Stimulated activated CD4-positive, alpha-beta T cell treated with anti-CD3 and anti-CD28 coated beads, Interleukin-2, amount 100 ng/mL, for 4 hours (primary cell): ENCODE data around the gene SH3BP5L.

Experiments
- DNase-seq: peaks from one replicate; pipeline ENCODE4 v3.0.0-alpha.2; 2020; ENCODE audit warnings: low read depth

The SH3BP5L gene

GRCh38 chr1:248825909-248826760, at the start of gene SH3BP5L:
Gene SH3BP5L, minus strand, starts transcription at chr1:248825915. Its CDS starts 980 bp downstream, at chr1:248824935.
- DNase-seq: peak; percentile 89

GRCh38 chr1:248873993-248874533, 48.3 kb upstream of the SH3BP5L start:
- DNase-seq: peak; percentile 80

DNA sequence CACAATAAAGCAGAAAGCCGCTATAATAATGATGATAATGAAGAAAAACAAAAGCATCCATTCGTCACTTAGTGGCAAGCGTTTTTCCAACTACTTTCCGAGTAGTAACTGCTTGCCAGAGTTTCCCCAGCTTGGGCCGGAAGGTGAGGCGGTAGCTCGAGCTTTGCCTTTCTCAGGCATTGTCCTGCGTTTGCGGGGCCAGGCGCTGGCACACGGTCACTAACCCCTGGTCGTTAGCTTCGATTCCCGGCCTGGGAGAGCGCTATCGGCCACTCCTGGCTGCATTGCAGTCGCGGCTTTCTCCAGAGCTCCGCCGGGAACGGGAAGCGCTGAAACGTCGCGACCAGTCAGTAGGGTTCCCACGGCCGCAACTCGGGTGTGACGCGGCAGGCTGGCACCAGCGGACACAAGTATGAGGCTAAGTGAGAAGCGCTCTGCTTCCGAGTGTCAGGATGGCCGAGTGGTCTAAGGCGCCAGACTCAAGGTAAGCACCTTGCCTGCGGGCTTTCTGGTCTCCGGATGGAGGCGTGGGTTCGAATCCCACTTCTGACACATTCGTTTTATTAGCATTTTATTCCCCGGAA, 47.8 kb upstream of the SH3BP5L start:
- DNase-seq: peak; percentile 87

DNA sequence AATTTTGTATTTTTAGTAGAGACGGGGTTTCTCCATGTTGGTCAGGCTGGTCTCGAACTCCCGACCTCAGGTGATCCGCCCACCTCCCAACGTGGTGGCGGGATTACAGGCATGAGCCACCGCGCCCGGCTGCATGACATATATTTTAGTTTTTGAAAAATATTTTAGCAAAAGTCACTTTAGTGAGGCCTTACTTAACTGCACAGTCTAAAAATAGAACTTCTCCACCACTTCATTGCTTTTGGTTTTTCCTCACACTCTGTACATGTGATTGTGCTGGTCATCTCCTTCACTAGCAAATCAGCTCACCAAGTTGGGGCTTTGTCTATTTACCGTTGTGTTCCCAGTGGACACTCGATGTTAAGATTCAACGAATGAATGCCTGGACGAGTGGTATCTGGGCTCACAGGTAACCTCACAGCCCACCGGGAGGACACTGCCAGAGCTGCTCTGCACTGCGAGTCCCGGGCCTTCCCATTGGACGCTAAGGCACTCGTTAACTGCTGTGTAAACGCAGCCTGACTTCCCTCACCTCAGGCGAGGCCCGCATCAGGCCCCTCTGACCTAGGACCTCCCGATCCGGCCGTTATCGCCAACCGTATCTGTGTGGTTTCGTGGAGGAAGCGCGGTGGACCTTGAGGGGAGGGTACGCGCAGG, 47.2 kb upstream of the SH3BP5L start:
- no peak for DNase-seq

DNA sequence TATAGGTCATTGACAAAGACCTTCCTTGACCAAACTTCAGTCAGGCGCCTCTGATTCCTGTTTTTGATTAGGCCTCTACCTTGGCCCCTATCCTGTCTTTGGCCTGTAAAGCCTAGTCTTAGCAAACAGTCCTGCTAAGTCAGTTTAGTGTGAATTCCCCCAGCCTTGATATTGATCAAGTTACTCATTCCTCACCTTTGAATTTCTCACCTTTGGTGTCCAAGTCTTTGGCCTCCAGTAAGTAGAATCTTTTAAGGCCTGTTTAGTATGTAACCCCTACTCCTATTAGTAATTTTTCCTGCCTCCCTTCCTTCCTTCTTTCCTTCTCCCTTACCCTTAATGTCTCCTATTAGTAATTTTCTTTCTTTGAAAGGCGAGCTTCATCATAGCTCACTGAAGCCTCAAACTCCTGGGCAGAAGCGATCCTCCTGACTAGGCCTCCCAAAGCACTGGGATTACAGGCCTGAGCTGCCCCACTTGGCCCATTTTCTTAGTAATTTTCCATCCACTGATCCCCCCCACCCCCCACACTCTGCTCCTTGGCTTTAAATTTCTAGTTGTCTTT, 46.2 kb upstream of the SH3BP5L start:
- no peak for DNase-seq

GRCh38 chr1:248862998-248863881, 37.5 kb upstream of the SH3BP5L start:
- peak; percentile 68 for DNase-seq

DNA sequence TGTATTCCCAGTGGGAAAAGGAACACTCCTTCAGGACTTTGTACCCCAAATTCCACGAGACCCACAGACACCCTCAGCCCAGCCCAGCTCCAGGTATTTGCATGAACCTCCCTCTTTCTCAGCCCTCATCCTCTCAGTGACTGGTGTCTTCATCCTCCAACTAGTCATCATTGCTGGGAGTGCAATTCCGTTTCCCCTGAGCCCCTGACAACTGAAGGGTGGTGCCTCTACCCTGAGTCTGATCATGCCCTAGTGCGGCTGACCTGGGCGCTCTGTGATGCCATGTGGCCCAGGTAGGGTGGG, 36.9 kb upstream of the SH3BP5L start:
- no peak for DNase-seq

DNA sequence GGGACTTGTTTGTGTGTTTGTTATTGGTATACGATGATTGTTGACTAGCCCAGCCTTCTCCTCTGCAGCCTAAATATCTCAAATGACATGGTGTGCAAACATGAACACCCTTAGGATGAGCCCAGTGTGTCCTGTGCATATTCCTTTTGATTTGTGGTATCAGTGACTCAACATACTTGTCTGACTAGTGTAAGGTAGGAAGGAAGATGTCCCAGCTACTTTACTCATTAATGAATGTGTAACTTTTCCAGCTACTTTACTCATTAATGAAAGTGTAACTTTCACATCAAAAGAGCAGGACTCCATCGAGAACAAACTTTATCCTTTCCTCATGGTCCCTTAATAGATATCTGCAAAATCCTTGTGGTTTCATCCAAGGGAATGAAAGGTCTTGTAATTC, 35.9 kb upstream of the SH3BP5L start:
- no peak for DNase-seq

- DNase-seq: no peak
These were observed 34.3 kb upstream of the SH3BP5L start for GRCh38 chr1:248860007-248860406.

GRCh38 chr1:248858891-248859889, 33.5 kb upstream of the SH3BP5L start, which contains the start of gene ZNF692:
Gene ZNF692, minus strand, starts transcription at chr1:248859085. Its CDS starts 776 bp downstream, at chr1:248858309.
- peak; percentile 97 for DNase-seq

DNA sequence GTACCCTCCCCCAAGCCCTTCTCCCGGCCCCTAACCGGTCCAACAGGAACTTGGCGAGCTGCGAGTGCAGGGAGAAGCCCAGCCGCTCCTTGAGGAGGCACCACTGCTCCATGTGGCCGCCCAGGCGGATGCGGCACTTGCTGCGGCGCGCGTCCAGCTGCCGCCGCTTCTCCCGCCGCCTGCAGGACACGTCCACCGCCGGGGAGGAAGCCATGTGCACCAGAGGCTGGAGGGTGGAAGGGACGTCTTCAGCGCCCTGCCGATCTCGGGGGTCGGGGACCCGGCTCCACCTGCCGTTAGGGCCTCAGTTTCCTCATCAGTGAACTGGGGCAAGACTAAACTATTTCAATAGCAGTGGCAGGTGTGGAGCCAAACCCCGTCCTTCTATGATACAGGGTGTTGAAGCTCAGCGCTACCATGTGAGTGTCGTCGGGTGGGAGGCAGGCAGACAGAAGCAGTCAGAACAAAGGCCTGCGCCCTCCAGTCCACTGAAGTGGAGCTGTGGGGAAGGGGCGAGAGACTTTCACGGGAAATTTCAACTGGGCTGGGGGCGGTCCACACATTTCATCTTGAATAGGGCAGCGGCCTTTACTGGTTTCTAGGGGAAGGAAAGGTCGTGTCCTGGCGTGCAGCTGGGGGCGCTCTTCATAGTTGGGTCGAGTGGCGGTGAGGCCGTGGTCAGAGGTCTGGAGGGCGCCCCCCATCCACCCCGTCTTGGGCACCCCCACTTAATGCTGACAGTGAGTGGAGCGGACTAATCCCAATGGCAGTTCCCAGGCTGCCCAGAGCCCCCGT, 32.6 kb upstream of the SH3BP5L start:
- DNase-seq: no peak

DNA sequence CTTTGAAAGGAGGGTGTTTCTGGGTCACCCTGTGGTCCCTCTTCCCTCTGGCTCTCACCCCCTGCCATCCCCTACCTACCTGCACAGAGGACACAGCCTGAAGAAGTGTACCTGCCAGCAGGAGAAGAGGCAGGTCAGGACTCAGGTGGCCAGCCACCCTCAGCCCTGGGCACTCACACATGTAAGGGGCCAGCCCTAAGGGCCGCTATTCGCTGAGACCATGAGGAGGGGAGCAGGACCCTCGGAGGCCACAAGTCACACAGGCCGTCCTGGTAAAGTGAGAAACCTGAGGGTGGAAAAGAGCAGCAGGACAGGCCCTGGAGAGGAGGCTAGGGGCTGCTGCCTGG, 32.0 kb upstream of the SH3BP5L start:
- DNase-seq: no peak

GRCh38 chr1:248857201-248857600, 31.5 kb upstream of the SH3BP5L start:
- no peak for DNase-seq

DNA sequence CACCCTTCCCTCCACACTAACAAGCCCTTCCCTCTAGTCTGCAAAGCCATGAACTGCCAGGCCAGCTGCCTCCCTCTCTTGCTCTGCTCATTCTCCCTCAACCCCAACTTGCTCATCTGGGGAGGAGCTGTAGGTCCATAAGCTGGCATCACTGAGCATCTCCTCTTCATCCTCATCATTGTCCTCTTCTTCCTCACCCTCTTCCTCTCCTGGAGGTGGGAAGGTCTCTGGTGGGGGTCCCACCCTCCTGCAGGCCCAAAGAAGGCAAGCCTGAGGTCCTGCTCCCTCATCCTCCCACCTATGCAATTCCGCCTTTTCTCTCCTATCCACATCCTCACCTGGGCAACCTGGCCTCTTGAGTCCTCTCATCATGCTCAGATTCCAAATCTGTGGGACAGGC, 30.5 kb upstream of the SH3BP5L start:
- DNase-seq: no peak

- no peak for DNase-seq
These were observed 29.9 kb upstream of the SH3BP5L start for GRCh38 chr1:248855580-248855979.

DNA sequence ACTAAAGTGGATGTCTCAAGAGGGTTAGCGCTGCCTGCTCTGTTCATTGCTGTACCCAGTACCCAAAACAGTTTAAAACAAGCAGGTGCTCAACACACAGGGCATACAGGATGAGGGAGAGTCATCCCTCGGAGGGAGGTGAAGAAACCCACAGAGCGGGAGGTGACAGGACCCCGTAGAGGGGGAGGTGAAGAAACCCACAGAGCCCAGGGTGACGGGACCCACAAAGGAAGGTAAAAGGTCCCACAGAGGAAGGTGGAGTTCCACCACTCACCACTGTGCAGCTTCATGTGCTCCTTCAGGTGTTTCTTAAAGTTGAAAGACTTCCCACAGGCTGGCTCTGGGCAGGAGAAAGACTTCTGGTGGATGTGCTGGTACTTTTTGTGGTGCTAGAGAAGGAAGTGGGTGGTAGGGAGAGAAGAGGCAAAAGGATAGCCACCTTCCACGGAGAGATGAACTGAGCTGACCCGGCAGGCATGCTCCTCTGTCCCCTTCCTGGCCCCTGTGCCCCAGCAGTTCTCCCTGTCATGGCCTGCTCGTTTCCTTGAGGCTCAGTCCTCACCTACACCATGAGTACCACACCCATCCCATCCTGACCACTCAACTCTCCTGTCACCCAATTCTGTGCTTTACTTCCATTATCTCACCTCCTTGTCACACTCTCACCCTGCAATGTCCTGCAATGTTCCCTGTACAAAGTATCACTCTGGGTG, 28.1 kb upstream of the SH3BP5L start:
- no peak for DNase-seq

DNA sequence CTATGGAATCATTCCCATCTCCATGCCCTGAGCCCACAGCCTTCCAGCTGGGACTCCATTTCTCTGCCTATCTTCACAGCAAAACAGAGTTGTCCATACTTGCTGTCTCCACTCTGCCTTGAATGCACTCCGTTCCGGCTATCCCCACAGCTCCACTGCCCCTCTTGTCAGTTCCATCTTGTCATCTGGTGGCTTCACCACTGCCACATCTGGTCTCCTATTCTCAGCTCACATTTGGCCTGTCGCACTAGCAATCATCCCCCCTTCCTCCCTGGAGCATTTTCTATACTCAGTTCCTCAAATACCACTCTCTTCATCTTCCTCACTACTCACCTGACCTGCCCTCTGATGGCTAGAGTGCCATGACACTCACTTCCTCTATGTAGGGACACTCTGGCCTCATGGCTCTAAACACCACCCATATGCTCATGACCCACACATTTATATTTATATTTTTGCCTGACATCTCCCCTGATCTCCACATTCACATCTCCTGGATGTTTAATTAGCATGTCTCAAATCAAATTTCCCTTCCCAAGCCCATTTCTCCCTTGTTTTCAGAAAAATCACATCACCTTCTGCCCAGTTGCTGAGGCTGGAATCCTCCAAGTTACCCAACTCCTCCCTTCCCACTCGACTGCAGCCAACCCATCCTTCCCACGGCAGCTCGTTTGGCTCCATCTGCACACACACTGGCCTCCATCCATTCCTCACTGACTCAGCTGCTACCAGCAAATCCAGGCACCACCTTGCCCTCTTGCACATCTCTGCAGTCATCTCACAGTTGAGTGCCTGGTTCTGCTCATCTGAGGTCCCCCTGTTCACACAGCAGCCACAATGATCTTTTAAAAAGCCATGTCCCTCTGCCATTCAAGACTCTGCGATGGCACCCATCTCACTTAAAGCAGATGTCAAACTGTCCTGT, 27.0 kb upstream of the SH3BP5L start:
- DNase-seq: no peak

- no peak for DNase-seq
These were observed 25.7 kb upstream of the SH3BP5L start for GRCh38 chr1:248851390-248851789.
